HCT116 (cell line): ENCODE results near the gene MAPK8IP1. TPM values are rescaled to one million over a fixed set of nuclear protein-coding genes. Genes with fewer than 3 reads are reported as not detected.

ENCODE experiments used
- ATAC-seq: fragments of 200-7000 bp; cut with Tn5 transposase; 2 replicates; pipeline ENCODE4 v1.9.1; 2020; ENCODE audit warnings: mild to moderate bottlenecking, moderate library complexity
- BruUV-seq: library from RNA; stranded (reverse); fragments of 400-500 nt; replicated peaks from 2 replicates; lab custom pipeline; 2021; lab: Mats Ljungman, UMichigan
- CTCF ChIA-PET: fragments of 300-600 bp; sonication (Branson Sonifier 250); formaldehyde crosslinking; loops from one replicate; lab custom pipeline; 2021; ENCODE audit warnings: antibody characterized with exemption; lab: Charles Lee
- POLR2A ChIA-PET: fragments of 300-600, 350-600 bp; sonication (Branson Sonifier 250); formaldehyde crosslinking; loops from one replicate; lab custom pipeline; 2021; ENCODE audit warnings: antibody characterized with exemption; lab: Charles Lee
- RAD21 ChIA-PET, 2 experiments: fragments of 300-600 bp; sonication (Branson Sonifier 250); formaldehyde crosslinking; loops; one replicate each; lab custom pipeline; 2023; ENCODE audit warnings: low total read pairs in 2 of 2; ENCODE audit not compliant: uncharacterized antibody in 2 of 2, unreplicated experiment in 2 of 2, low non-redundant PET in 1 of 2; lab: Charles Lee
- DNase-seq: peaks from one replicate; pipeline ENCODE4 v3.0.0-alpha.2; 2010; ENCODE audit warnings: low read depth, low spot score
- H2AFZ ChIP-seq: fragments of 200-600 bp; shearing (Covaris generic), sonication (generic); 2 replicates; pipeline ENCODE4 v1.6.1; 2017; ENCODE audit warnings: low read depth, mixed run types, mixed read lengths, antibody characterized with exemption, low read length; ENCODE audit not compliant: poor library complexity, severe bottlenecking
- H3K27ac ChIP-seq: 2 replicates; pipeline ENCODE4 v1.5.1; 2012; ENCODE audit warnings: low read depth, low read length
- H3K27me3 ChIP-seq: fragments of 200-600 bp; sonication (generic); 2 replicates; pipeline ENCODE4 v1.6.1; 2016; ENCODE audit warnings: mixed run types, low read length, mixed read lengths; ENCODE audit not compliant: insufficient read depth
- H3K36me3 ChIP-seq, 2 experiments: fragments of 200-500 bp in 1 of 2; fragments of 200-600 bp in 1 of 2; sonication (Bioruptor generic) in 1 of 2; sonication (generic) in 1 of 2; 2 replicates each; pipeline versions ENCODE4 v1.5.1 to v1.6.1; 2014 to 2016; ENCODE audit warnings: low read length in 2 of 2, inconsistent platforms in 1 of 2, mixed read lengths in 1 of 2, mixed run types in 1 of 2; ENCODE audit not compliant: insufficient read depth in 2 of 2, control insufficient read depth in 1 of 2
- H3K4me1 ChIP-seq, 2 experiments: fragments of 200-600 bp in 1 of 2; sonication (generic) in 1 of 2; 2 replicates each; pipeline versions ENCODE4 v1.5.1 to v1.6.1; 2012 to 2017; ENCODE audit warnings: low read length in 2 of 2, inconsistent platforms in 1 of 2, mild to moderate bottlenecking in 1 of 2, mixed read lengths in 1 of 2, mixed run types in 1 of 2, moderate library complexity in 1 of 2; ENCODE audit not compliant: insufficient read depth in 2 of 2, control insufficient read depth in 1 of 2
- H3K4me2 ChIP-seq: fragments of 200-600 bp; sonication (generic); 2 replicates; pipeline ENCODE4 v1.6.1; 2017; ENCODE audit warnings: mixed run types, low read length, mixed read lengths
- H3K4me3 ChIP-seq, 2 experiments: fragments of 200-600 bp in 1 of 2; sonication (generic) in 1 of 2; replicated peaks in 1 of 2; 2 replicates each; pipeline ENCODE4 v1.5.1; 2011 to 2016; ENCODE audit warnings: low read length in 2 of 2, control low read depth in 1 of 2, low read depth in 1 of 2, mild to moderate bottlenecking in 1 of 2, mixed read lengths in 1 of 2, mixed run types in 1 of 2
- H3K79me2 ChIP-seq: fragments of 200-600 bp; sonication (generic); 2 replicates; pipeline ENCODE4 v1.6.1; 2017; ENCODE audit warnings: mild to moderate bottlenecking, mixed run types, low read length, moderate library complexity, mixed read lengths; ENCODE audit not compliant: insufficient read depth
- H3K9ac ChIP-seq: fragments of 200-600 bp; sonication (generic); 2 replicates; pipeline ENCODE4 v1.6.1; 2016; ENCODE audit warnings: low read length, mixed read lengths
- H3K9me2 ChIP-seq: fragments of 200-600 bp; sonication (generic), shearing (Covaris generic); 2 replicates; pipeline ENCODE4 v1.6.1; 2017; ENCODE audit warnings: mixed run types, mild to moderate bottlenecking, moderate library complexity; ENCODE audit not compliant: insufficient read depth
- H3K9me3 ChIP-seq, 2 experiments: fragments of 200-500 bp in 1 of 2; fragments of 200-600 bp in 1 of 2; sonication (Bioruptor generic) in 1 of 2; sonication (generic) in 1 of 2; 2 replicates each; pipeline ENCODE4 v1.6.1; 2014 to 2017; ENCODE audit warnings: low read length in 2 of 2, mixed read lengths in 2 of 2, inconsistent platforms in 1 of 2, low read depth in 1 of 2, mild to moderate bottlenecking in 1 of 2, mixed run types in 1 of 2, moderate library complexity in 1 of 2; ENCODE audit not compliant: control insufficient read depth in 1 of 2, insufficient read depth in 1 of 2
- H4K20me1 ChIP-seq: fragments of 200-600 bp; sonication (generic), shearing (Covaris generic); 2 replicates; pipeline ENCODE4 v1.6.1; 2017; ENCODE audit warnings: mixed run types, mild to moderate bottlenecking, moderate library complexity; ENCODE audit not compliant: insufficient read depth
- CEBPB ChIP-seq: IDR thresholded peaks from 2 replicates; pipeline ENCODE4 v1.6.1; 2012; ENCODE audit warnings: low read depth
- POLR2A ChIP-seq: IDR thresholded peaks from 2 replicates; pipeline ENCODE4 v1.7.0; 2011; ENCODE audit warnings: borderline replicate concordance; ENCODE audit not compliant: insufficient read depth, insufficient read length; ENCODE audit errors: extremely low read depth
- SP1 ChIP-seq: IDR thresholded peaks from 2 replicates; pipeline ENCODE4 v1.6.1; 2012; ENCODE audit warnings: low read depth
- ZBTB33 ChIP-seq: IDR thresholded peaks from 2 replicates; pipeline ENCODE4 v1.6.1; 2011; ENCODE audit warnings: mild to moderate bottlenecking, low read length, moderate library complexity; ENCODE audit not compliant: insufficient replicate concordance; ENCODE audit errors: extremely low read depth
- ZNF274 ChIP-seq: fragments of 200-500 bp; sonication (Bioruptor generic); IDR thresholded peaks from 2 replicates; pipeline ENCODE4 v1.6.1; 2014; ENCODE audit warnings: mild to moderate bottlenecking, low read depth, low read length, inconsistent platforms
- intact Hi-C: fragments of 100-400 bp; cut with micrococcal nuclease; formaldehyde crosslinking; loops from 2 replicates; pipeline ENCODE4 v1.10.0; 2022
- total RNA-seq: library from RNA; stranded (reverse); gene quantifications from one replicate; pipeline ENCODE4 v1.2.1, GENCODE V29; 2021; ENCODE audit not compliant: unreplicated experiment
- TF ChIP-seq, protein P1 (sequence below), 3 experiments: fragments of 200-600 bp in 1 of 3; sonication (generic) in 1 of 3; IDR thresholded peaks in 2 of 3; conservative IDR thresholded peaks in 1 of 3; 2 replicates each; pipeline ENCODE4 v1.5.1; 2012 to 2017; ENCODE audit warnings: low read depth in 2 of 3, low read length in 2 of 3, antibody characterized with exemption in 1 of 3, borderline replicate concordance in 1 of 3, control low read depth in 1 of 3, mild to moderate bottlenecking in 1 of 3, mixed read lengths in 1 of 3, mixed run types in 1 of 3, moderate library complexity in 1 of 3; ENCODE audit not compliant: insufficient read depth in 1 of 3

The MAPK8IP1 gene
- total RNA-seq, 1 experiment from 2014 or later = 10.1 TPM

GRCh38 chr11:45846974-45847910 is 38.2 kb upstream of the MAPK8IP1 start, which contains the start of gene CRY2 (continued):
- TF ChIP-seq ZBTB33 (no peak), SP1 (peak; percentile 97)

DNA sequence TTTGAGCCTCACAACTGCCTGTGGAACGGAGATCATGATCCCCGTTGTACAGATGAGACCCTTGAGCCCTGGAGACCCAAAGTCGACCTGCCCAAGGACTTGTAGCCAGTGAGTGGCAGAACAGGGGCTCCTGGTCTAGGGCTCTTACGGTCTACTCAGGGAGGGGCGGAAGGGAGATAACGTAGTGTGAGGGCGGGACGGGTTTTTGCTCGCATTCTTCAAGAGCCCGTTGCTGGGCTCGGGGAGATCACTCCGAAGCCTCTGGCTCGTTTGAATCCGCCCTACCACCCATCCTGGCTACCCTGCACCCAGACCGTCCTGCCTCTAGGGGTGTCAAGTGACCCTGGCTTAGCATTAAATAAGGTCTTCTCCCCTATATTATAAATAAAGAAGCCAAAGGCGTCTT is 37.5 kb upstream of the MAPK8IP1 start:
- H3K79me2 ChIP-seq = peaks cover 23% of the 10 kb centered on the region
- CTCF ChIA-PET = interaction anchor here (0.9 kb wide), 1 partner anchor 535 kb away, joined by 3 read pairs; no protein-coding TSS in a partner anchor
- peak overlapping the region; percentile 81 to 97 for H3K4me3 ChIP-seq
- ATAC-seq (peak; percentile 46), DNase-seq (no peak)
- H3K9ac ChIP-seq = peak overlapping the region; percentile 96
- H3K36me3 ChIP-seq = no peaks in the 10 kb centered on the region
- H3K27me3 ChIP-seq = no peaks in the 10 kb centered on the region
- intact Hi-C loops = no loop called here
- no peak overlapping the region for H2AFZ ChIP-seq
- BruUV-seq = no TSS peak
- no peak for TF ChIP-seq ZNF274
- TF ChIP-seq POLR2A = no peak
- TF ChIP-seq, protein P1, sequence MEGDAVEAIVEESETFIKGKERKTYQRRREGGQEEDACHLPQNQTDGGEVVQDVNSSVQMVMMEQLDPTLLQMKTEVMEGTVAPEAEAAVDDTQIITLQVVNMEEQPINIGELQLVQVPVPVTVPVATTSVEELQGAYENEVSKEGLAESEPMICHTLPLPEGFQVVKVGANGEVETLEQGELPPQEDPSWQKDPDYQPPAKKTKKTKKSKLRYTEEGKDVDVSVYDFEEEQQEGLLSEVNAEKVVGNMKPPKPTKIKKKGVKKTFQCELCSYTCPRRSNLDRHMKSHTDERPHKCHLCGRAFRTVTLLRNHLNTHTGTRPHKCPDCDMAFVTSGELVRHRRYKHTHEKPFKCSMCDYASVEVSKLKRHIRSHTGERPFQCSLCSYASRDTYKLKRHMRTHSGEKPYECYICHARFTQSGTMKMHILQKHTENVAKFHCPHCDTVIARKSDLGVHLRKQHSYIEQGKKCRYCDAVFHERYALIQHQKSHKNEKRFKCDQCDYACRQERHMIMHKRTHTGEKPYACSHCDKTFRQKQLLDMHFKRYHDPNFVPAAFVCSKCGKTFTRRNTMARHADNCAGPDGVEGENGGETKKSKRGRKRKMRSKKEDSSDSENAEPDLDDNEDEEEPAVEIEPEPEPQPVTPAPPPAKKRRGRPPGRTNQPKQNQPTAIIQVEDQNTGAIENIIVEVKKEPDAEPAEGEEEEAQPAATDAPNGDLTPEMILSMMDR (IDR thresholded peaks at IDR 0.05 in 2 of 3, conservative IDR thresholded peaks at IDR 0.05 in 1 of 3; ENCODE audit: borderline replicate concordance in 1 of 3, insufficient read depth in 1 of 3, low read depth in 2 of 3, low read length in 2 of 3) = peak in 2 of 3 experiments; percentile 18 to 32; a peak in 3 of 6 replicates
- TF ChIP-seq CEBPB = no peak
- no peak for TF ChIP-seq SP1
- H3K4me1 ChIP-seq = peaks cover 2 to 26% of the 10 kb centered on the region in 2 experiments; a peak in 3 of 4 replicates
- no peaks in the 10 kb centered on the region for H3K9me2 ChIP-seq
- no peaks in the 10 kb centered on the region for H4K20me1 ChIP-seq
- peak overlapping the region; percentile 43 for H3K27ac ChIP-seq
- POLR2A ChIA-PET = no interaction called here
- no peaks in the 10 kb centered on the region for H3K9me3 ChIP-seq
- peak overlapping the region; percentile 88 for H3K4me2 ChIP-seq
- RAD21 ChIA-PET = no interaction called here
